AG09309 (cell line): ENCODE measurements around the gene MED26.
A peak's percentile ranks its signal among the peaks of the same experiment; 100 is the strongest.

Experiments
- DNase-seq: peaks from one replicate; pipeline ENCODE4 v3.0.0-alpha.2; 2010; ENCODE audit warnings: low read depth
- H3K4me3 ChIP-seq: 2 replicates; pipeline ENCODE4 v1.5.1; 2011; ENCODE audit warnings: mild to moderate bottlenecking, low read depth, low read length, moderate library complexity; ENCODE audit not compliant: control insufficient read depth
- CTCF ChIP-seq: IDR thresholded peaks from 2 replicates; pipeline ENCODE4 v1.5.1; 2011; ENCODE audit warnings: mild to moderate bottlenecking, low read depth, low read length, inconsistent platforms; ENCODE audit not compliant: insufficient read depth, control insufficient read depth; ENCODE audit errors: missing control alignments

MED26 gene

GRCh38 chr19:16540948-16541347 lies 87.1 kb downstream of the MED26 start:
- H3K4me3 ChIP-seq: peak overlapping the region; percentile 96
- no peak for DNase-seq
- TF ChIP-seq CTCF: no peak

- no peak for DNase-seq
- TF ChIP-seq CTCF: no peak
- H3K4me3 ChIP-seq: no peak overlapping the region
Observed at GRCh38 chr19:16537111-16537510, 90.9 kb downstream of the MED26 start.

- H3K4me3 ChIP-seq: no peak overlapping the region
- no peak for DNase-seq
- no peak for TF ChIP-seq CTCF
Observed at GRCh38 chr19:16536130-16536529, 91.9 kb downstream of the MED26 start.

- DNase-seq: no peak
- TF ChIP-seq CTCF: no peak
- no peak overlapping the region for H3K4me3 ChIP-seq
Observed at GRCh38 chr19:16535381-16535780, 92.6 kb downstream of the MED26 start.

GRCh38 chr19:16532440-16533234 lies 95.4 kb downstream of the MED26 start:
- DNase-seq: no peak
- H3K4me3 ChIP-seq: no peak overlapping the region
- TF ChIP-seq CTCF: no peak

GRCh38 chr19:16531380-16531669 lies 96.7 kb downstream of the MED26 start:
- DNase-seq: no peak
- TF ChIP-seq CTCF: no peak
- H3K4me3 ChIP-seq: no peak overlapping the region
